Calu3 (cell line): ENCODE measurements around the gene ADGRL3. TPM values are rescaled to one million over a fixed set of nuclear protein-coding genes. Genes with fewer than 3 reads are reported as not detected.

Experiments used
- BruUV-seq: library from RNA; stranded (reverse); fragments of 400-500 nt; replicated peaks from 2 replicates; lab custom pipeline; 2021; lab: Mats Ljungman, UMichigan
- CTCF ChIA-PET: fragments of 300-600 bp; sonication (Branson Sonifier 250); formaldehyde crosslinking; loops from one replicate; lab custom pipeline; 2022; ENCODE audit warnings: antibody characterized with exemption; lab: Charles Lee
- DNase-seq: peaks from one replicate; pipeline ENCODE4 v3.0.0; 2022
- H3K27ac Mint-ChIP-seq: one replicate; pipeline ENCODE4 v1.8.0; 2022; ENCODE audit warnings: mixed read lengths; ENCODE audit not compliant: unreplicated experiment
- H3K27me3 Mint-ChIP-seq: one replicate; pipeline ENCODE4 v1.8.0; 2022; ENCODE audit warnings: mixed read lengths; ENCODE audit not compliant: unreplicated experiment
- H3K36me3 Mint-ChIP-seq: one replicate; pipeline ENCODE4 v1.8.0; 2022; ENCODE audit warnings: mild to moderate bottlenecking, moderate library complexity, mixed read lengths; ENCODE audit not compliant: insufficient read depth, unreplicated experiment
- H3K4me1 Mint-ChIP-seq: one replicate; pipeline ENCODE4 v1.8.0; 2022; ENCODE audit warnings: mild to moderate bottlenecking, low read depth, mixed read lengths; ENCODE audit not compliant: unreplicated experiment
- H3K4me3 Mint-ChIP-seq: one replicate; pipeline ENCODE4 v1.8.0; 2022; ENCODE audit warnings: mild to moderate bottlenecking, low read depth, moderate library complexity, mixed read lengths; ENCODE audit not compliant: unreplicated experiment
- H3K9me3 Mint-ChIP-seq: one replicate; pipeline ENCODE4 v1.8.0; 2022; ENCODE audit warnings: low read depth, mixed read lengths; ENCODE audit not compliant: unreplicated experiment
- intact Hi-C: fragments of 100-400 bp; cut with micrococcal nuclease; formaldehyde crosslinking; loops from one replicate; pipeline ENCODE4 v1.10.0; 2022; ENCODE audit not compliant: unreplicated experiment
- total RNA-seq: library from RNA; stranded (reverse); gene quantifications from 2 replicates; pipeline ENCODE4 v1.2.3, GENCODE V29; 2022
- TF ChIP-seq, protein P1 (sequence below): fragments of 200-600 bp; IDR thresholded peaks from one replicate; pipeline ENCODE4 v1.8.0; 2022; ENCODE audit warnings: antibody characterized with exemption; ENCODE audit not compliant: unreplicated experiment

The ADGRL3 gene
- total RNA-seq, 1 experiment from 2014 or later, result 0.66 TPM

DNA sequence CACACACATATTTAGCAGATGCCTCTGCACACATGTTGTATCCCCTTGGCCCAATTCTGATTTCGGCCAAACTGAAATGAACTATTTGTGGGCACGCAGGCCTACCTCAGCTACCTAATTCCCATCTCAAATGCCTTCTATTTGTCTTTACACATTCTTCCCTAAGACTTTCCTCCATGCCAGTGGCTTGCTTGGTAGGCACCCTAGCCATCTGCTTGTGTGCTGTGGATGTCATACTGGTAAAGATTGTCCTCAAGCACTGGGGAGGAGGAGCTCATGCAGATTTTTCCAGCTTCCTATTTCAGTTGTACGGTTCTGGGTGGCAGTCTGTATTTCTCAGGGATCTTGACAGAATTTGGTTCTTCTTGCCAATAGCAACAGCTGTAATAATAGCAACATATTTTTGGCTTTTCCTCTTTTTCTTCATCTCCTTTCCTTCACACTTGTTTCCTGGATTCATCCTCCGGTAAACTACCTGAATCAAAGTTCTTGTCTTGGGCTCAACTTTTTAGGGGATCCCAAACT is 514.3 kb downstream of the ADGRL3 start:
- BruUV-seq, result no TSS peak
- Mint-ChIP-seq H3K4me3 (no peak overlapping the region), H3K4me1 (no peaks in the 10 kb centered on the region), H3K9me3 (no peaks in the 10 kb centered on the region), H3K27ac (no peak overlapping the region), H3K27me3 (no peaks in the 10 kb centered on the region), H3K36me3 (no peaks in the 10 kb centered on the region)
- CTCF ChIA-PET, result no interaction called here
- intact Hi-C loops, result no loop called here
- no peak for DNase-seq
- TF ChIP-seq, protein P1, sequence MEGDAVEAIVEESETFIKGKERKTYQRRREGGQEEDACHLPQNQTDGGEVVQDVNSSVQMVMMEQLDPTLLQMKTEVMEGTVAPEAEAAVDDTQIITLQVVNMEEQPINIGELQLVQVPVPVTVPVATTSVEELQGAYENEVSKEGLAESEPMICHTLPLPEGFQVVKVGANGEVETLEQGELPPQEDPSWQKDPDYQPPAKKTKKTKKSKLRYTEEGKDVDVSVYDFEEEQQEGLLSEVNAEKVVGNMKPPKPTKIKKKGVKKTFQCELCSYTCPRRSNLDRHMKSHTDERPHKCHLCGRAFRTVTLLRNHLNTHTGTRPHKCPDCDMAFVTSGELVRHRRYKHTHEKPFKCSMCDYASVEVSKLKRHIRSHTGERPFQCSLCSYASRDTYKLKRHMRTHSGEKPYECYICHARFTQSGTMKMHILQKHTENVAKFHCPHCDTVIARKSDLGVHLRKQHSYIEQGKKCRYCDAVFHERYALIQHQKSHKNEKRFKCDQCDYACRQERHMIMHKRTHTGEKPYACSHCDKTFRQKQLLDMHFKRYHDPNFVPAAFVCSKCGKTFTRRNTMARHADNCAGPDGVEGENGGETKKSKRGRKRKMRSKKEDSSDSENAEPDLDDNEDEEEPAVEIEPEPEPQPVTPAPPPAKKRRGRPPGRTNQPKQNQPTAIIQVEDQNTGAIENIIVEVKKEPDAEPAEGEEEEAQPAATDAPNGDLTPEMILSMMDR, result no peak

DNA sequence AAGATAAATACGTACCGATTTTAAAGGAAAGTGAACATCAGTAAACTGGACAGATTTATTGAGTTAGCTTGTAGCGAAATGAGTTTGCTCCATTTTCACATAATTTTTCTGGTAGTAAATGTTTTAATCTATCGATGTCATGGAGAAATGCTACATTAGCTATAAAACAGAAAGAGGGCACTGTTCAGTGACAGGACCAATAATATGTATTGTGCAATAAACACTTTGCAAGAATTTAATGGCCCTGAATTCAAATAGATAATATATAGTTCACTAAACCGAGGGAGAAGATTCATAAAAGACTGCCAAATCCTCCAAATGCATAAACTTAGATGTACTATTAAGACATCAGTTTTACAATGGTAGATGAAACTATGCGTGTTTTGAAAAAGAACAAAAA is 516.3 kb downstream of the ADGRL3 start:
- no peaks in the 10 kb centered on the region for H3K4me1 Mint-ChIP-seq
- no peak overlapping the region for H3K27ac Mint-ChIP-seq
- no peaks in the 10 kb centered on the region for H3K9me3 Mint-ChIP-seq
- H3K4me3 Mint-ChIP-seq, result no peak overlapping the region
- CTCF ChIA-PET, result no interaction called here
- TF ChIP-seq, protein P1, result no peak
- intact Hi-C loops, result no loop called here
- no peaks in the 10 kb centered on the region for H3K27me3 Mint-ChIP-seq
- no peaks in the 10 kb centered on the region for H3K36me3 Mint-ChIP-seq
- BruUV-seq, result no TSS peak
- DNase-seq, result no peak

DNA sequence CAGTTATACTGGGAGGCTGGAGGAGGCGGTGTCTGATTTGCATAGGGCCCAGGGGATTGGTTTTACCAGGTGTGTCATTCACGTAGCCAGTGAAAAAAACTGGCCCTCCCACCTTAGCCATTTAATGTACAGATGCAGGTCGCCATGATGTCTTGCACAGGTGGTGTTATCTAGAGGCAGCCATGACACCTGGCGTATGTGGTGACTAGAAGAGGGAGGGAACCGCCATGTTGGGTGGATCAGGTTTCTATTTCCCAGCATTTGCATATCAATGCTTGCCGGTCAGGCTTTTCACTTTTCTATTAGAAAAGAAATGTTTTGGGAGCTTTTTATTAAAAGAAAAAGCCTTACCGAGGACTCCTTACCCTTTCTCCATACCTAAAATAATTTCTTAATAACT is 523.4 kb downstream of the ADGRL3 start:
- H3K9me3 Mint-ChIP-seq, result no peaks in the 10 kb centered on the region
- intact Hi-C loops, result no loop called here
- H3K4me1 Mint-ChIP-seq, result no peaks in the 10 kb centered on the region
- TF ChIP-seq, protein P1, result no peak
- H3K4me3 Mint-ChIP-seq, result no peak overlapping the region
- no peak overlapping the region for H3K27ac Mint-ChIP-seq
- BruUV-seq, result no TSS peak
- no peaks in the 10 kb centered on the region for H3K36me3 Mint-ChIP-seq
- no peaks in the 10 kb centered on the region for H3K27me3 Mint-ChIP-seq
- no peak for DNase-seq
- CTCF ChIA-PET, result no interaction called here

DNA sequence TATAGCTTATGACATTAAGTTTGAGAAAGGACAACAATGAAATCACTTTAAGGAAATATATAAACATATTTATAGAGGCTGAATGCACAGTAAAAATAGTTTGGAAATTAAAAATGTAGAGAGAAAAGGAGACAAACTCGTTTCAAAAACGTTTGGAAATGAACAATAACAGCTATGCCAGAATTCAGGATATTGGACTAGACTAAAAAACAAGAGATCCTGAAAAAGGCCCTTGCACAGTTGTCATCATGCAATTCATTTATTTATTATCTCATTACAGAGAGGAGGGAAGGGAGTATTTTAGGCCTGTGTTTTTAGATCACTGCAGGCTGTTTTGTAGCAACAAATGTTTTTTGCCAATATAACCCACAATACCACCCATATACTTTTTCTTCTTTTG is 527.2 kb downstream of the ADGRL3 start:
- TF ChIP-seq, protein P1, result no peak
- CTCF ChIA-PET, result no interaction called here
- no TSS peak for BruUV-seq
- Mint-ChIP-seq H3K4me1 (no peaks in the 10 kb centered on the region), H3K36me3 (no peaks in the 10 kb centered on the region), H3K27ac (no peak overlapping the region), H3K4me3 (no peak overlapping the region), H3K9me3 (no peaks in the 10 kb centered on the region), H3K27me3 (no peaks in the 10 kb centered on the region)
- DNase-seq, result no peak
- intact Hi-C loops, result no loop called here
